Bronchial epithelial cell (primary cell): Measurements from ENCODE around the gene NDUFAF2. TPM values are rescaled to one million over a fixed set of nuclear protein-coding genes. Genes with fewer than 3 reads are reported as not detected.
"Not testable (repeated sequence)": the region's sequence is repeated elsewhere in the genome, so short reads cannot be mapped to it uniquely, and the experiment has no call there.

Experiments used
- DNase-seq: peaks from one replicate; pipeline ENCODE4 v3.0.0-alpha.2; 2010; ENCODE audit warnings: low read depth
- FAIRE-seq: peaks from 2 replicates; lab custom pipeline; 2011; peaks lifted over from hg19 to GRCh38; lab: Jason Lieb, UNC
- H3K27me3 ChIP-seq: 2 replicates; pipeline ENCODE4 v1.5.1; 2011; ENCODE audit warnings: low read length; ENCODE audit not compliant: control insufficient read depth, insufficient read depth
- H3K36me3 ChIP-seq: 2 replicates; pipeline ENCODE4 v1.5.1; 2011; ENCODE audit warnings: low read length; ENCODE audit not compliant: control insufficient read depth, insufficient read depth
- H3K4me3 ChIP-seq: 2 replicates; pipeline ENCODE4 v1.5.1; 2011; ENCODE audit warnings: mild to moderate bottlenecking, low read depth, low read length, control low read depth
- CTCF ChIP-seq: IDR thresholded peaks from 2 replicates; pipeline ENCODE4 v1.5.1; 2011; ENCODE audit warnings: mild to moderate bottlenecking, moderate library complexity, low read length, control low read depth, inconsistent platforms; ENCODE audit not compliant: insufficient read depth, severe bottlenecking
- total RNA-seq: library from RNA; depleted of rRNA; stranded (reverse); fragments of >200 nt; gene quantifications from 2 replicates; pipeline ENCODE4 v1.2.1, GENCODE V29; 2014

Gene NDUFAF2
- total RNA-seq, 1 donor from 2014 or later: 40.5 TPM

DNA sequence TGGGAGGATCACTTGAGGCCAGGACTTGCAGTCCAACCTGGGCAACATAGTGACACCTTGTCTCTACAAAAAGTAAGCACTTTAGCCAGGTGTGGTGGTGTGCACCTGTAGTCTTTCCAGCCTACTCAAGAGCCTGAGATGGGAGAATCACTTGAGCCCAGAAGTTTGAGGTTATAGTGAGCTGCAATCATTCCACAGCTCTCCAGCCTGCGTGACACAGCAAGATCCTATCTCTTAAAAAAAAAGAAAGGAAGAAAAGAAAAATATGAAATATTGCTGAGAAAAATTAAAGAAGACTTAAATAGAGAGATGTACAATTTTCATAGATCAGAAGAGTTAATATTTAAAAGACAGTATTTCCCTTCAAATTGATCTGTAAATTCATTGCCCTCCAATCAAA, 140.9 kb downstream of the NDUFAF2 start:
- DNase-seq (no peak), FAIRE-seq (no peak)
- no peaks in the 10 kb centered on the region for H3K27me3 ChIP-seq
- H3K36me3 ChIP-seq: no peaks in the 10 kb centered on the region
- no peak overlapping the region for H3K4me3 ChIP-seq
- TF ChIP-seq CTCF: no peak

DNA sequence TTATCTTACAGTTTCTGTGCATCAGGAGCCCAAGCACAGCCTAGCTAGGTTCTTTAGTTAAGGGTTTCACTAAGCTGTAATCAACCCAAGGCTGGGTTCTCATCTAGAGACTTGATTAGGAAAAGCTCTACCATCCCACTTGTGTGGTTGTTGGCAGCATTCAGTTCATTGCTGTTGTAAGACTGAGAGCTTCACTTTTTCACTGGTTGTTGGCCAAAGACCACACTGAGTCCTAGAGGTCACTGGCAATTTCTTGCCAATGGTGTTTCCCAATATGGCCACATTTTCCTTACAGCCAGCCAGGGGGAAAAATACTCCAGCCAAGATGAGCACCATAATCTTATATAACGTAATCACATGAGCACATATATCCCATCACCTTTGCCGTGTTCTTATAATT, 142.9 kb downstream of the NDUFAF2 start:
- no peak for TF ChIP-seq CTCF
- no peak for DNase-seq

DNA sequence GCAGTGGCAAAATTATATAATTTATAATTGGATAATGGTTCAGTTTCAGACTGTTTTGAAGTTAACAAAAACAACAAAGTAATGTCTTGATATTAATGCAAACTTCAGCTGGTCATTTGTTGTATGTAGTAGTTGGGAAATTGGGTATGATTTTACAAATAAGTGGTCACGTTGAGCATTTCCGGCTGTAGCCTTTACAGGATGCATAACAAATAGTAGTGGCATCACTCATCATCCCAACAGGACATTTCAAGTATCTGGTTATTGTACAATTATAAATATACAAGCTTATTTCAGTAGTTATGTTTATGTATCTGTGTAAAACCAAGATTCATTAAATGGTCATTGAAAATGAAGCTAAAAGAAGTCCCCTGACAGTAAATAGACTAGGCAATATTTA, 144.3 kb downstream of the NDUFAF2 start:
- H3K4me3 ChIP-seq: no peak overlapping the region
- FAIRE-seq (no peak), DNase-seq (no peak)
- no peak for TF ChIP-seq CTCF
- H3K27me3 ChIP-seq: no peaks in the 10 kb centered on the region
- H3K36me3 ChIP-seq: no peaks in the 10 kb centered on the region

More for the DNA sequence above, 142.9 kb downstream of the NDUFAF2 start:
- Histone ChIP-seq H3K36me3 (no peaks in the 10 kb centered on the region), H3K27me3 (no peaks in the 10 kb centered on the region), H3K4me3 (no peak overlapping the region)
- no peak for FAIRE-seq

- not testable (repeated sequence) for FAIRE-seq, DNase-seq, H3K36me3 ChIP-seq, H3K27me3 ChIP-seq, H3K4me3 ChIP-seq
These were observed 148.2 kb downstream of the NDUFAF2 start for GRCh38 chr5:61093046-61093771.

DNA sequence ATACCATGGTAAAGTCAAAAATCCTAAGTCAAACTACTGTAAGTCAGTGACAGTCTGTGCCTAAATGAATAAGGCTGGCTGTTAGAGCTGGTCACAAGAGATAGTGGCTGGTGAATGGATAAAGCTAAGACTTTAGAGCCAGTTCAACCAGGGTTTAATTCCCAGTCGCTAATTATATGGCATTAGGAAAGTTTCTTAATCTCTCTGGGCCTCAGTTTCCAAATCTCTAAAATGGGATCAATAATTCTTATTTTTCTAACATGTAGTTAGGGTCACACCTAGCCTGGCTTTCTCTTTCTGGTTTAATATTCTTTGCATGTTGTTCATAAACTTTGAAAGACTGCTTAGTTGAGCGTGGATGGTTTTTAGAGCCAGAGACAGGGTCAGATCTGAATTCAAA, 152.5 kb downstream of the NDUFAF2 start:
- FAIRE-seq: no peak
- Histone ChIP-seq H3K4me3 (no peak overlapping the region), H3K36me3 (peaks cover 2% of the 10 kb centered on the region), H3K27me3 (no peaks in the 10 kb centered on the region)
- DNase-seq: no peak
- TF ChIP-seq CTCF: no peak

GRCh38 chr5:61098251-61098995, 153.4 kb downstream of the NDUFAF2 start:
- Histone ChIP-seq H3K36me3 (peaks cover 2% of the 10 kb centered on the region), H3K4me3 (no peak overlapping the region), H3K27me3 (no peaks in the 10 kb centered on the region)
- FAIRE-seq: no peak
- no peak for DNase-seq
- TF ChIP-seq CTCF: no peak
